Suprapubic skin (tissue), 4 donors: ENCODE data around the gene ADGRD2. TPM values are rescaled to one million over a fixed set of nuclear protein-coding genes. Genes with fewer than 3 reads are reported as not detected.

Experiments used
- DNase-seq, 2 donors: peaks; one replicate each; pipeline ENCODE4 v3.0.0-alpha.2; 2019; ENCODE audit warnings: low spot score in 2 of 2
- H3K27ac ChIP-seq: fragments of 200-600 bp; sonication (generic); one replicate; pipeline ENCODE4 v1.5.1; 2019
- H3K27me3 ChIP-seq: fragments of 200-600 bp; sonication (generic); one replicate; pipeline ENCODE4 v1.5.1; 2019
- H3K36me3 ChIP-seq: fragments of 200-600 bp; sonication (generic); one replicate; pipeline ENCODE4 v1.5.1; 2019
- H3K4me1 ChIP-seq: fragments of 200-600 bp; sonication (generic); one replicate; pipeline ENCODE4 v1.5.1; 2019
- H3K4me3 ChIP-seq: fragments of 200-600 bp; sonication (generic); one replicate; pipeline ENCODE4 v1.5.1; 2019; ENCODE audit warnings: mild to moderate bottlenecking
- H3K9me3 ChIP-seq: fragments of 200-600 bp; sonication (generic); one replicate; pipeline ENCODE4 v1.5.1; 2019
- CTCF ChIP-seq, 2 donors: fragments of 200-600 bp in 1 of 2; fragments of 450-650 bp in 1 of 2; sonication (generic) in 1 of 2; IDR thresholded peaks; one replicate each; pipeline ENCODE4 v1.5.1; 2016 to 2019; ENCODE audit warnings: antibody characterized with exemption in 2 of 2, mild to moderate bottlenecking in 1 of 2, moderate library complexity in 1 of 2
- EP300 ChIP-seq: sonication (generic); formaldehyde crosslinking; IDR thresholded peaks from one replicate; pipeline ENCODE4 v1.6.1; 2017; ENCODE audit warnings: antibody characterized with exemption
- POLR2A ChIP-seq, 2 donors: fragments of 450-650 bp; IDR thresholded peaks; one replicate each; pipeline ENCODE4 v1.6.1; 2017; ENCODE audit warnings: antibody characterized with exemption in 2 of 2, mild to moderate bottlenecking in 2 of 2, moderate library complexity in 2 of 2
- POLR2AphosphoS5 ChIP-seq, 3 donors: sonication (generic); formaldehyde crosslinking; IDR thresholded peaks; one replicate each; pipeline ENCODE4 v1.6.1; 2017; ENCODE audit warnings: antibody characterized with exemption in 3 of 3
- WGBS: methylation state at CpG from one replicate; pipeline ENCODE4 v1.1.5; 2018; 5-methylcytosine and 5-hydroxymethylcytosine counted together
- total RNA-seq, 4 donors: library from RNA; depleted of rRNA; stranded (reverse); fragments of >200 nt; gene quantifications; one replicate each; pipeline ENCODE4 v1.1.0, GENCODE V29; 2016

Gene ADGRD2
- total RNA-seq, 4 donors from 2014 or later: 0.31 to 7.7 TPM; not detected in 2

- DNase-seq: no peak
- no peaks in the 10 kb centered on the region for H3K9me3 ChIP-seq
- TF ChIP-seq CTCF (IDR thresholded peaks at IDR 0.05): no peak
- no peak for TF ChIP-seq POLR2A (IDR thresholded peaks at IDR 0.05)
- no peak for TF ChIP-seq EP300
- no peak for TF ChIP-seq POLR2AphosphoS5 (IDR thresholded peaks at IDR 0.05)
- H3K4me3 ChIP-seq: no peak overlapping the region
- WGBS: 87% methylated on average over 3 of the region's 7 CpGs
- H3K36me3 ChIP-seq: no peaks in the 10 kb centered on the region
- H3K27ac ChIP-seq: no peak overlapping the region
- peaks cover 21% of the 10 kb centered on the region for H3K27me3 ChIP-seq
- no peaks in the 10 kb centered on the region for H3K4me1 ChIP-seq
Measured at GRCh38 chr9:124470726-124471125, 20.5 kb downstream of the ADGRD2 start.

- 74% methylated on average over 8 of the region's 9 CpGs for WGBS
- no peaks in the 10 kb centered on the region for H3K36me3 ChIP-seq
- peaks cover 32% of the 10 kb centered on the region for H3K27me3 ChIP-seq
- no peaks in the 10 kb centered on the region for H3K4me1 ChIP-seq
- no peaks in the 10 kb centered on the region for H3K9me3 ChIP-seq
- H3K4me3 ChIP-seq: no peak overlapping the region
- DNase-seq: no peak
- no peak overlapping the region for H3K27ac ChIP-seq
- TF ChIP-seq POLR2A (IDR thresholded peaks at IDR 0.05) (no peak), EP300 (no peak), CTCF (IDR thresholded peaks at IDR 0.05) (no peak), POLR2AphosphoS5 (IDR thresholded peaks at IDR 0.05) (no peak)
Measured at GRCh38 chr9:124471761-124472160, 21.5 kb downstream of the ADGRD2 start.

GRCh38 chr9:124472770-124473169 lies 22.5 kb downstream of the ADGRD2 start:
- Histone ChIP-seq H3K4me1 (peaks cover 7% of the 10 kb centered on the region), H3K9me3 (no peaks in the 10 kb centered on the region), H3K4me3 (no peak overlapping the region), H3K36me3 (no peaks in the 10 kb centered on the region), H3K27me3 (peaks cover 42% of the 10 kb centered on the region), H3K27ac (no peak overlapping the region)
- TF ChIP-seq POLR2AphosphoS5 (IDR thresholded peaks at IDR 0.05): no peak
- no peak for TF ChIP-seq CTCF (IDR thresholded peaks at IDR 0.05)
- TF ChIP-seq POLR2A (IDR thresholded peaks at IDR 0.05): no peak
- TF ChIP-seq EP300: no peak
- no peak for DNase-seq
- 78% methylated on average over 7 of the region's 7 CpGs for WGBS

DNA sequence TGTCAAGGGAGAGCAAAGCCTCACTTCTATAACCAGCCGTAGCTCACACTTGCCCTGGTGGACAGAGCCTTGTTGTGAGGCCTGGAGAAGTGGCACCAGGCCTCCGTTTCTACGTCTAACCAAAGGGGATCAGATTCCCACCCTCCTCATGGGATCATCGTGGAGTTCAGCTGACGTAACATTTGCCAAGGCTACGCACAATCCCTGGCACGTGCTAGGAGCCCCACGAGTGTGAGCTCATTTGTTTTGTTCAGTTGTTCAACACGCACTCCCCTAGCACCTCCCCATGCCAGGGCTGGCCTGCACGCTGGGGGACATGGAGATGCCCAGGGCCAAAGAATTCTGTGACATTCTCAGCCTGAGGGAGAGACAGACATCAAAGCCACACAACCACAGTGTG lies 23.1 kb downstream of the ADGRD2 start:
- Histone ChIP-seq H3K27ac (no peak overlapping the region), H3K9me3 (no peaks in the 10 kb centered on the region), H3K4me1 (peaks cover 10% of the 10 kb centered on the region), H3K4me3 (no peak overlapping the region), H3K36me3 (no peaks in the 10 kb centered on the region), H3K27me3 (peaks cover 47% of the 10 kb centered on the region)
- DNase-seq: no peak
- no peak for TF ChIP-seq CTCF (IDR thresholded peaks at IDR 0.05)
- no peak for TF ChIP-seq EP300
- TF ChIP-seq POLR2AphosphoS5 (IDR thresholded peaks at IDR 0.05): no peak
- 56% methylated on average over 10 of the region's 10 CpGs for WGBS

- Histone ChIP-seq H3K9me3 (no peaks in the 10 kb centered on the region), H3K4me1 (peaks cover 10% of the 10 kb centered on the region), H3K36me3 (no peaks in the 10 kb centered on the region), H3K27ac (no peak overlapping the region), H3K27me3 (peaks cover 55% of the 10 kb centered on the region), H3K4me3 (no peak overlapping the region)
- DNase-seq: no peak
- no peak for TF ChIP-seq CTCF (IDR thresholded peaks at IDR 0.05)
- no peak for TF ChIP-seq POLR2A (IDR thresholded peaks at IDR 0.05)
- no peak for TF ChIP-seq POLR2AphosphoS5 (IDR thresholded peaks at IDR 0.05)
- no peak for TF ChIP-seq EP300
- 67% methylated on average over 4 of the region's 4 CpGs for WGBS
Measured at GRCh38 chr9:124474151-124474550, 23.9 kb downstream of the ADGRD2 start.
